T-helper 2 cell treated with Interferon-gamma antibody and Interleukin-4, amounts not matched to agents 5 μg/mL and 100 μg/mL, for 36 hours (primary cell): ENCODE measurements around the gene WDR64.
"Not testable (repeated sequence)": the region's sequence is repeated elsewhere in the genome, so short reads cannot be mapped to it uniquely, and the experiment has no call there.

Experiments
- DNase-seq: peaks from one replicate; pipeline ENCODE4 v3.0.0; 2021; ENCODE audit warnings: low spot score
- H3K27ac Mint-ChIP-seq: one replicate; pipeline ENCODE4 v1.8.0; 2021; ENCODE audit warnings: mild to moderate bottlenecking, mixed read lengths
- H3K27me3 Mint-ChIP-seq: one replicate; pipeline ENCODE4 v1.8.0; 2021; ENCODE audit warnings: low read depth, mixed read lengths
- H3K36me3 Mint-ChIP-seq: one replicate; pipeline ENCODE4 v1.8.0; 2021; ENCODE audit warnings: low read depth, mixed read lengths
- H3K4me1 Mint-ChIP-seq: one replicate; pipeline ENCODE4 v1.8.0; 2021; ENCODE audit warnings: low read depth, mixed read lengths
- H3K4me3 Mint-ChIP-seq: one replicate; pipeline ENCODE4 v1.8.0; 2022; ENCODE audit warnings: mild to moderate bottlenecking, moderate library complexity, mixed read lengths
- H3K9me3 Mint-ChIP-seq: one replicate; pipeline ENCODE4 v1.8.0; 2021; ENCODE audit warnings: mixed read lengths

WDR64 gene

GRCh38 chr1:241711326-241711725 is 59.2 kb downstream of the WDR64 start:
- Mint-ChIP-seq H3K9me3 (no peaks in the 10 kb centered on the region), H3K4me1 (peaks cover 5% of the 10 kb centered on the region), H3K27ac (no peak overlapping the region), H3K27me3 (peaks cover 8% of the 10 kb centered on the region), H3K4me3 (no peak overlapping the region), H3K36me3 (no peaks in the 10 kb centered on the region)
- DNase-seq, result no peak

GRCh38 chr1:241713316-241713715 is 61.2 kb downstream of the WDR64 start:
- H3K27ac Mint-ChIP-seq, result no peak overlapping the region
- H3K36me3 Mint-ChIP-seq, result no peaks in the 10 kb centered on the region
- H3K4me3 Mint-ChIP-seq, result no peak overlapping the region
- H3K4me1 Mint-ChIP-seq, result no peaks in the 10 kb centered on the region
- H3K9me3 Mint-ChIP-seq, result no peaks in the 10 kb centered on the region
- no peak for DNase-seq
- peaks cover 15% of the 10 kb centered on the region for H3K27me3 Mint-ChIP-seq

DNA sequence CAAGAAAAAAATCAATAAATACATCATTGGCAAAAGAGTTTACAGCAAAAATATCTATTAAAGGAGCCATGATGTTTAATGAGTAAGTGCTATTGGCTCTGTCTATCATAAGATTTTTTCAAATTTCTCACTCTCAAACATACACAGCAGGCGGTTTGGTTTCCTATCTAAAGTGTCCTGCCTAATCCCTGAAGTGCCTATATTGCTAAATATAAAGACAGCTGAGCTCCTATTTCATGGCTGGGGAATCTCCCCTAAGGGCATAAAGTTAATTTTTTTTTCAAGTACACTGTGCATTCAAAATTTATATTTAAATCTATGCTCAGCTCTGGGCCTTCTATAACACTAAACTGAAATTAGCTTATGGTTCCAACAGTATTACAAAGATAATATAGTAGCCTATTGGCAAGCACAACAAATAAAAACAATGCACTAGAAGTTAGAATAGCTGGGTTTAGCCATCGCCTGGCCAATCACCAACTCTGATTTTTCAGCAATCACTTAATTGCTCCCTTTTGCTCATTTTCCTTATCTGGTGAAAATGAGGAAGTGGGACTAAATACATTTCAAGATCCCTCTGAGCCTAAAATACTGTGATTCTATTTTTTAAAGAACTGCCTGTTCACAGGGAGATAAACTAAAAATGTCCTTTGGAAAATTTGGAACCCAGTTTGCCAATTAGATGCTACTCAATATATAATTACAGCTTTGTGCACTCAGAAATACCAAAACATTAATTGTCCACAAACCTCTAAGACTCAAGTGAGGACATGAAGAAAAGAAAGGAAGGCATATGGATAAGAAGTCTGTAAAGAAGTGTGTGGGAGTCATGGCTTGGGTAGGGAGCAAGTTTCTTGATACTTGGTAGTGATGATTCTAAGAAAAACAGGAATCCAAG is 62.5 kb downstream of the WDR64 start:
- DNase-seq, result no peak
- H3K27me3 Mint-ChIP-seq, result peaks cover 15% of the 10 kb centered on the region
- H3K27ac Mint-ChIP-seq, result no peak overlapping the region
- no peaks in the 10 kb centered on the region for H3K4me1 Mint-ChIP-seq
- no peaks in the 10 kb centered on the region for H3K9me3 Mint-ChIP-seq
- no peak overlapping the region for H3K4me3 Mint-ChIP-seq
- no peaks in the 10 kb centered on the region for H3K36me3 Mint-ChIP-seq

- Mint-ChIP-seq H3K4me1 (no peaks in the 10 kb centered on the region), H3K27me3 (peaks cover 15% of the 10 kb centered on the region), H3K9me3 (no peaks in the 10 kb centered on the region), H3K4me3 (no peak overlapping the region), H3K36me3 (no peaks in the 10 kb centered on the region), H3K27ac (no peak overlapping the region)
- no peak for DNase-seq
Observed at GRCh38 chr1:241715435-241715834, 63.4 kb downstream of the WDR64 start.

GRCh38 chr1:241715956-241716355 is 63.9 kb downstream of the WDR64 start:
- H3K36me3 Mint-ChIP-seq, result no peaks in the 10 kb centered on the region
- H3K4me3 Mint-ChIP-seq, result no peak overlapping the region
- H3K27ac Mint-ChIP-seq, result no peak overlapping the region
- H3K4me1 Mint-ChIP-seq, result no peaks in the 10 kb centered on the region
- DNase-seq, result no peak
- H3K27me3 Mint-ChIP-seq, result peaks cover 15% of the 10 kb centered on the region
- H3K9me3 Mint-ChIP-seq, result no peaks in the 10 kb centered on the region

DNA sequence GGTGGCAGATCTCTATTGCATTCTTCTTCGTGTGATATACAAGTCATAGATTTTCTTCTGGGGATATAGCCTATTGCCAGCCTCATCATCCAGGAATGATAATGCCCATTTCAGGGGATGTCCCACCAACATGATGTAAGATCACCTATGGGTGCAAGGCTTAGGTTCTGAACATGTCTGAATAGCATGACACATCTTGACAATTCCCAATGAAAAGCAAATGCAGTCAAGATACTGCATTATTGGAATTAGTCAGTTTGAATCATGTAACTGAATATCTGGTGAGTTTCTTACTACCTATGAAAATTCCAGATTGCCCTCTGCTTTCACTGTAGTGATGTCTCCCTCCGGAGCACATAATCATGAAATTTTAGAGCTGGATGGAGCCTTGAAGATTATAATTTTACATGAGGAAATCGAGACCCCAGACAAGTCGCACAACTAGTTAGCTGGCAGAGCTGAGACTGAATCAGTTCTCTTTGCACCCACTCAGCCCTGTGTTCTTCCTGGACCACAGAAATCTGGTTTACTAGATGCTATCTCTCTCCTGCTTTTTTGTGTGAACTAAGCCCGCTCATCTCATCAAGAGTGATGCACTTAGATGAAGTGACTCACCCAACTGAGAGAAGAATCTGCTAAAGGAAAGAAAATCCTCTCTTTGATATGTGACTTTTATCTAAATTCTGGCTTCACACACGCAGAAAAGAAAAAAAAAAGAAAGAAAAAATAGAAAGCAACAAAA is 65.0 kb downstream of the WDR64 start:
- H3K9me3 Mint-ChIP-seq, result no peaks in the 10 kb centered on the region
- H3K4me1 Mint-ChIP-seq, result no peaks in the 10 kb centered on the region
- H3K36me3 Mint-ChIP-seq, result no peaks in the 10 kb centered on the region
- peak; percentile 17 for DNase-seq
- H3K27ac Mint-ChIP-seq, result no peak overlapping the region
- H3K27me3 Mint-ChIP-seq, result peaks cover 15% of the 10 kb centered on the region
- no peak overlapping the region for H3K4me3 Mint-ChIP-seq

GRCh38 chr1:241717975-241718374 is 65.9 kb downstream of the WDR64 start:
- Mint-ChIP-seq H3K27ac (no peak overlapping the region), H3K4me1 (no peaks in the 10 kb centered on the region), H3K9me3 (no peaks in the 10 kb centered on the region), H3K36me3 (no peaks in the 10 kb centered on the region), H3K4me3 (no peak overlapping the region), H3K27me3 (peaks cover 15% of the 10 kb centered on the region)
- no peak for DNase-seq

DNA sequence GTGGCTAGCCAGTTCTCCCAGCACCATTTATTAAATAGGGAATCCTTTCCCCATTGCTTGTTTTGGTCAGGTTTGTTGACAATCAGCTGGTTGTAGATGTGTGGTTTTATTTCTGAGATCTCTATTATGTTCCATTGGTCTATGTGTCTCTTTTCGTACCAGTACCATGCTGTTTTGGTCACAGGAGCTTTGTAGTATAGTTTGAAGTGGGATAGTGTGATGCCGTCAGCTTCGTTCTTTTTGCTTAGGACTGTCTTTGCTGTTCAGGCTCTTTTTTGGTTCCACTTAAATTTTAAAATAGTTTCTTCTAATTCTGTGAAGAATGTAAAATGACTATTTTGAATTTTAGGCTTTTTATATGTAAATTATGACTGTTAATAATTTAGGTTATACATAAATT is 68.9 kb downstream of the WDR64 start:
- Mint-ChIP-seq H3K36me3 (no peaks in the 10 kb centered on the region), H3K4me3 (no peak overlapping the region), H3K27me3 (peaks cover 8% of the 10 kb centered on the region), H3K27ac (no peak overlapping the region), H3K9me3 (no peaks in the 10 kb centered on the region), H3K4me1 (no peaks in the 10 kb centered on the region)
- no peak for DNase-seq

DNA sequence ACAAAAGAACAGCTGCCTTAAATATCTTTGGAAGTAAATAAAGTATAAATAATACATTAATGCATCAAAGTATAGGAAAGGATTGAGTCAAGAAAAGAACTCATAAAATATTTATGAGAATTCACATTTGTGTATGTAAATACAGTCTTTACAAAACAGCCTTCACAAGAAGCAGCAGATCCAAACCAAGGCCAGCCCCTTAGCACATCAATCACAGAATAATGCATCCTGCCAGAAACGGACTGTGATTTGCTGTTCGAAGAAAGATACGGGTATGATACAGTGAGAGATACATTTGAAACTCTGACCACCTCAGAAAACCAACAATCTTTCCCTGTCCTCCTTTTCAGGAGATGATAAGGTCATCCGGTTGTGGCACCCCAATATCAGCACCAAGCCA is 70.9 kb downstream of the WDR64 start:
- Mint-ChIP-seq H3K27ac (no peak overlapping the region), H3K27me3 (peaks cover 6% of the 10 kb centered on the region), H3K9me3 (no peaks in the 10 kb centered on the region), H3K4me1 (no peaks in the 10 kb centered on the region), H3K4me3 (no peak overlapping the region), H3K36me3 (no peaks in the 10 kb centered on the region)
- DNase-seq, result no peak

DNA sequence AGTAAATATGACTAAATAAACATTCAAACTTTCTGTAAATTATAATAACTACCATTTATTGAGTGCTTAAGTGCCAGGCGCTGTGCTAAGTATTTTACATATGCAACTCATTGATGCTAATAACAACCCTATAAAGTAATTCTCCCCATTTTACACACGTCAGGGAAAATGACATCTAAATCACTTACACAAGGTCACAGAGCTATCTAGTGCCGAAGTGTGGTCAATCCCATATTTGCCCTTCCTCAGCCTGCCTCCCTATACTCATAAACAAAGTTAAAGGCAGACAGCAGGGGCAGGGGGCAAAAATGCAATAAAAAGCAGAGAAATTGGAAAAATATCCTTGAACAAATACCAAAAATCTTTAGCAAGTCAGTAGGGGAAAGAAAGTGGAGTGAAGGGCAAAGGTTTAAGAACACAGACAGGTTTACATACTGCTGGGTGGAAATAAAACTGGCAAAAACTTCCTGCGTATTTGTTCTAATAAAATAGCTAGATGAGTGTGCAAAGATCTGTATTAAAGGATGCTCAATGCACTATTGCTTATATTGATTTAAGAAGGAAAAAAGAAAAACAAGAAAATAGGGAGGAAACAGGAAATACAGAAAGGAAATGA is 72.8 kb downstream of the WDR64 start:
- no peaks in the 10 kb centered on the region for H3K4me1 Mint-ChIP-seq
- H3K4me3 Mint-ChIP-seq, result no peak overlapping the region
- H3K27me3 Mint-ChIP-seq, result peaks cover 3% of the 10 kb centered on the region
- no peak for DNase-seq
- H3K27ac Mint-ChIP-seq, result no peak overlapping the region
- H3K9me3 Mint-ChIP-seq, result no peaks in the 10 kb centered on the region
- no peaks in the 10 kb centered on the region for H3K36me3 Mint-ChIP-seq

GRCh38 chr1:241730031-241730430 is 78.0 kb downstream of the WDR64 start:
- no peak for DNase-seq
- H3K27me3 Mint-ChIP-seq, result peaks cover 7% of the 10 kb centered on the region
- no peaks in the 10 kb centered on the region for H3K36me3 Mint-ChIP-seq
- H3K9me3 Mint-ChIP-seq, result no peaks in the 10 kb centered on the region
- H3K4me3 Mint-ChIP-seq, result no peak overlapping the region
- no peak overlapping the region for H3K27ac Mint-ChIP-seq
- H3K4me1 Mint-ChIP-seq, result no peaks in the 10 kb centered on the region

- Mint-ChIP-seq H3K9me3 (no peaks in the 10 kb centered on the region), H3K4me3 (no peak overlapping the region), H3K27ac (no peak overlapping the region), H3K36me3 (no peaks in the 10 kb centered on the region), H3K27me3 (peaks cover 9% of the 10 kb centered on the region), H3K4me1 (no peaks in the 10 kb centered on the region)
- no peak for DNase-seq
Observed at GRCh38 chr1:241733899-241734298, 81.8 kb downstream of the WDR64 start.

DNA sequence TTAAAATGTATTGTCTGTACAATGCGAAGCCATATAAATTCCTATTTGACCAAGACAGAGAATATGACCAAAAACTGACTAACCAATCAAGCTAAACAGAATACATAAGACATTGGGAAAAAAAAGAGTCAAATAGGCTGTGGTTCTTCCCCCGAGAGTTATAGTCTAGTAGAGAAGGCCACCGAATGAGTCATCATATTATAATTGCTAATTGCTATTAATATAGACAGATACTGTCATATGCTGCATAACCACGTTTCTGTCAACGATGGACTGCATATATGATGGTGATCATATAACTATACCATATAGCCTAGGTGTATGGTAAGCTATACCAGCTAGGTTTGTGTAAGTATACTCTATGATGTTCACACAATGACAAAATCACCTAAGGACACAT is 82.5 kb downstream of the WDR64 start:
- H3K4me3 Mint-ChIP-seq, result no peak overlapping the region
- H3K27me3 Mint-ChIP-seq, result peaks cover 9% of the 10 kb centered on the region
- H3K27ac Mint-ChIP-seq, result no peak overlapping the region
- no peaks in the 10 kb centered on the region for H3K4me1 Mint-ChIP-seq
- H3K9me3 Mint-ChIP-seq, result no peaks in the 10 kb centered on the region
- no peak for DNase-seq
- H3K36me3 Mint-ChIP-seq, result no peaks in the 10 kb centered on the region

DNA sequence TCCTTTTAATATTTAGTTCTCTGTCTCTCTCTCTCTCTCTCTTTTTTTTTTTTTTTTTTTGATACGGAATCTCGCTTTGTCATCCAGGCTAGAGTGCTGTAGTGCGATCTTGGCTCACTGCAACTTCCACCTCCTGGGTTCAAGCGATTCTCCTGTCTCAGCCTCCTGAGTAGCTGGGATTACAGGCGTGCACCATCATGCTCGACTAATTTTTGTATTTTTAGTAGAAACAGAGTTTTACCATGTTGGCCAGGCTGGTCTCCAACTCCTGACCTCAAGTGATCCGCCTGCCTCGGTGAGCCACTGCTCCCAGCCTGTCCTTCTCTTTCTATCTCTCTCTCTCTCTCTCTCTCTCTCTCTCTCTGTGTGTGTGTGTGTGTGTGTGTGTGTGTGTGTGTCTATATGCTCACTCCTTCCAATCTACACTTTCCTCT is 83.4 kb downstream of the WDR64 start:
- H3K4me1 Mint-ChIP-seq, H3K27ac Mint-ChIP-seq, H3K27me3 Mint-ChIP-seq, H3K4me3 Mint-ChIP-seq, H3K36me3 Mint-ChIP-seq, H3K9me3 Mint-ChIP-seq, DNase-seq: not testable (repeated sequence)
